Osteocyte (in vitro differentiated cells): ENCODE measurements around the gene TMPRSS11D. TPM values are rescaled to one million over a fixed set of nuclear protein-coding genes. Genes with fewer than 3 reads are reported as not detected.

Experiments used
- DNase-seq: peaks from one replicate; pipeline ENCODE4 v3.0.0; 2021; ENCODE audit warnings: mixed read lengths; ENCODE audit not compliant: unreplicated experiment; ENCODE audit errors: extremely low spot score
- H3K27ac Mint-ChIP-seq: one replicate; pipeline ENCODE4 v1.8.0; 2021; ENCODE audit warnings: mild to moderate bottlenecking, mixed read lengths; ENCODE audit not compliant: unreplicated experiment
- H3K27me3 Mint-ChIP-seq: one replicate; pipeline ENCODE4 v1.8.0; 2021; ENCODE audit warnings: mixed read lengths; ENCODE audit not compliant: unreplicated experiment
- H3K36me3 Mint-ChIP-seq: one replicate; pipeline ENCODE4 v1.8.0; 2021; ENCODE audit warnings: mixed read lengths; ENCODE audit not compliant: unreplicated experiment
- H3K4me1 Mint-ChIP-seq: one replicate; pipeline ENCODE4 v1.8.0; 2021; ENCODE audit warnings: mixed read lengths; ENCODE audit not compliant: unreplicated experiment
- H3K4me3 Mint-ChIP-seq: one replicate; pipeline ENCODE4 v1.8.0; 2021; ENCODE audit warnings: mild to moderate bottlenecking, moderate library complexity, mixed read lengths; ENCODE audit not compliant: unreplicated experiment
- H3K9me3 Mint-ChIP-seq: one replicate; pipeline ENCODE4 v1.8.0; 2021; ENCODE audit warnings: mixed read lengths; ENCODE audit not compliant: unreplicated experiment
- CTCF ChIP-seq: fragments of 200-600 bp; sonication (generic); IDR thresholded peaks from 2 replicates; pipeline ENCODE4 v1.5.0; 2021; ENCODE audit warnings: antibody characterized with exemption, mild to moderate bottlenecking, moderate library complexity
- total RNA-seq: library from RNA; stranded (reverse); gene quantifications from 2 replicates; pipeline ENCODE4 v1.2.1, GENCODE V29; 2021

TMPRSS11D gene
- total RNA-seq, 1 donor from 2014 or later, result not detected

DNA sequence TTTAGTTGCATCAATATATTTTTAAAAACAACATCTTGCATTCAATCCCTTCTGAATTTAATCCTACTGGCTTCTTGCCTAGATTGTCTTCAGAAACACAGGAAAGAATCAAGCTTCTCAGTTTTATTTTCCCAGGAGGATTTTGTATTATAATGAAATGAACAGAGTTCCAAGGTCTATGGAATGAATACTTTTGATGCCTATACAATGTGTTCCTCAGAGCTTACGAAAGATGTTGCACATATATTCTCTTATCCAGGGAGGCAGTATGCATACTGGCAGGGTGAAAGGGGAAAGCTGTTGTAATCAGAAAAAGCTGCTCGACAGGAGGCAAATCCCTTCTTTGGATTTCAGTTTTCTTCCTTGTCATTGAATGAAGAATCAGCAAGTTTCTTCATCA lies 8.8 kb downstream of the TMPRSS11D start:
- no peaks in the 10 kb centered on the region for H3K4me1 Mint-ChIP-seq
- no peak for TF ChIP-seq CTCF
- H3K27me3 Mint-ChIP-seq, result peaks cover 24% of the 10 kb centered on the region
- H3K36me3 Mint-ChIP-seq, result no peaks in the 10 kb centered on the region
- H3K9me3 Mint-ChIP-seq, result no peaks in the 10 kb centered on the region
- no peak overlapping the region for H3K4me3 Mint-ChIP-seq
- no peak for DNase-seq
- H3K27ac Mint-ChIP-seq, result no peak overlapping the region

- DNase-seq, result no peak
- Mint-ChIP-seq H3K36me3 (no peaks in the 10 kb centered on the region), H3K27me3 (peaks cover 29% of the 10 kb centered on the region), H3K4me3 (no peak overlapping the region), H3K4me1 (no peaks in the 10 kb centered on the region), H3K27ac (no peak overlapping the region), H3K9me3 (no peaks in the 10 kb centered on the region)
- no peak for TF ChIP-seq CTCF
Observed at GRCh38 chr4:67873116-67873515, 10.7 kb downstream of the TMPRSS11D start.

DNA sequence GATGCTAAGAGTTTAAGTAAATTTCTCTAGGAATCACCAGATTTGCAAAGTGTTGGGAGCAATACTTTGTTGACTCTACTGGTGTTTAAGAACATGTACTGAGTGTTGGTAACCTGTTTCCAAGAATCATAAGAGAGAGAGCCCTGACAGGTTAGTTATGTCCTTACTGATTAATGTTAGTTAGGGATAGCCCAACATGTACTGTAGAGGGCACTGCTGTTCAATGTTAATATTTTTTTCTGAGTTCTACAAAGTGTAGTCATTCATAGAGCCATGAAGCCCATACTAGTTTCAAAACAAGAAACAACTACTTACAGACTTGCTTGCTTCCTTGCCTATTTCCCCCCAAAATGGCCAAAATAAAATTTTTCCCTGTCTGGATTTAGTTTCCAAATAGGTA lies 11.9 kb downstream of the TMPRSS11D start:
- no peak overlapping the region for H3K4me3 Mint-ChIP-seq
- H3K9me3 Mint-ChIP-seq, result peaks cover 5% of the 10 kb centered on the region
- H3K27ac Mint-ChIP-seq, result no peak overlapping the region
- no peaks in the 10 kb centered on the region for H3K4me1 Mint-ChIP-seq
- no peak for DNase-seq
- no peaks in the 10 kb centered on the region for H3K36me3 Mint-ChIP-seq
- H3K27me3 Mint-ChIP-seq, result peaks cover 34% of the 10 kb centered on the region
- TF ChIP-seq CTCF, result peak; percentile 50

- no peak for DNase-seq
- Mint-ChIP-seq H3K4me1 (no peaks in the 10 kb centered on the region), H3K27ac (no peak overlapping the region), H3K4me3 (no peak overlapping the region), H3K36me3 (no peaks in the 10 kb centered on the region), H3K9me3 (peaks cover 7% of the 10 kb centered on the region), H3K27me3 (peaks cover 37% of the 10 kb centered on the region)
- TF ChIP-seq CTCF, result no peak
Observed at GRCh38 chr4:67869580-67870190, 14.1 kb downstream of the TMPRSS11D start.

DNA sequence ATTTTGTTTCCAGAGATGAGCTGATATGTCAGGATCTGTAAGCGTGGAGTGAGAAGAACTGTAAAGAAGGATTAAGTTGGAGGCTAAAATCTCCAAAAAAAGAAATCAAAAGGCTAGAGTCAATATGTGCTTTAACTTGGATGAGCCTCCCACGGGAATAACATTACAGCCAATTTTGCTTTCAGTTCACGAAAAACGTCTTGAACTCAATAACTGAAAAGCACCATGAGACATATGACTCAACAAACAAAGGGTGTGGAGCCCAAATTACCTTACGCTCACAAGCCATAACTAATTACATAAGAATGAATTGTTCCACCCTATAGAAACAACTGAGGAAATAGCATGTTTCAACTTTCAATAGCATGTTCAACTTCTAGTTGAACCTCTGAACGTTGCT lies 22.3 kb downstream of the TMPRSS11D start:
- TF ChIP-seq CTCF, result no peak
- H3K9me3 Mint-ChIP-seq, result no peaks in the 10 kb centered on the region
- no peak overlapping the region for H3K4me3 Mint-ChIP-seq
- no peak overlapping the region for H3K27ac Mint-ChIP-seq
- no peaks in the 10 kb centered on the region for H3K36me3 Mint-ChIP-seq
- peaks cover 32% of the 10 kb centered on the region for H3K27me3 Mint-ChIP-seq
- H3K4me1 Mint-ChIP-seq, result no peaks in the 10 kb centered on the region
- no peak for DNase-seq
